Naive thymus-derived CD8-positive, alpha-beta T cell (primary cell): ENCODE results near the gene IYD. TPM values are rescaled to one million over a fixed set of nuclear protein-coding genes. Genes with fewer than 3 reads are reported as not detected.

Experiments used
- ATAC-seq, 2 donors: fragments of 150-1000 bp; cut with Tn5 transposase in 1 of 2; sonication (Bioruptor Pico), chemical (Tn5 transposase) in 1 of 2; 1 replicate in 1 of 2; 2 replicates in 1 of 2; pipeline ENCODE4 v1.10.0; 2021; ENCODE audit warnings: mild to moderate bottlenecking in 2 of 2, moderate library complexity in 2 of 2
- POLR2A ChIA-PET: fragments of 350-600 bp; sonication (Branson Sonifier 250); formaldehyde crosslinking; loops from one replicate; lab custom pipeline; 2021; ENCODE audit warnings: antibody characterized with exemption; lab: Charles Lee
- DNase-seq, 10 donors: peaks; one replicate each; pipeline versions ENCODE4 v3.0.0 to v3.0.0-alpha.2; 2020 to 2022
- H3K27ac Mint-ChIP-seq, 10 donors: one replicate each; pipeline ENCODE4 v1.8.0; 2020 to 2022; ENCODE audit warnings: mild to moderate bottlenecking in 10 of 10, mixed read lengths in 10 of 10, moderate library complexity in 4 of 10, inconsistent platforms in 1 of 10
- H3K27me3 Mint-ChIP-seq, 5 donors: one replicate each; pipeline ENCODE4 v1.8.0; 2021 to 2022; ENCODE audit warnings: mixed read lengths in 5 of 5
- H3K36me3 Mint-ChIP-seq, 3 donors: one replicate each; pipeline ENCODE4 v1.8.0; 2020 to 2022; ENCODE audit warnings: mixed read lengths in 3 of 3, mild to moderate bottlenecking in 2 of 3, inconsistent platforms in 1 of 3
- H3K4me1 Mint-ChIP-seq, 4 donors: one replicate each; pipeline ENCODE4 v1.8.0; 2021 to 2022; ENCODE audit warnings: mixed read lengths in 4 of 4
- H3K4me3 Mint-ChIP-seq, 10 donors: one replicate each; pipeline ENCODE4 v1.8.0; 2020 to 2022; ENCODE audit warnings: mild to moderate bottlenecking in 10 of 10, mixed read lengths in 10 of 10, moderate library complexity in 6 of 10, inconsistent platforms in 1 of 10
- H3K9me3 Mint-ChIP-seq, 9 donors: one replicate each; pipeline ENCODE4 v1.8.0; 2020 to 2022; ENCODE audit warnings: mixed read lengths in 9 of 9, mild to moderate bottlenecking in 3 of 9, inconsistent platforms in 1 of 9, moderate library complexity in 1 of 9
- polyA plus RNA-seq, 3 donors: library from polyadenylated mRNA; unstranded; fragments of 300-500 nt; fragmentation: Illumina TruSeq; gene quantifications; one replicate each; pipeline ENCODE4 v1.2.3, GENCODE V29; 2021
- total RNA-seq, 8 experiments: library from RNA in 2 of 8; stranded (reverse) in 2 of 8; gene quantifications; one replicate each; pipeline ENCODE4 v1.2.3 and lab custom pipeline; 2021 to 2026

Gene IYD
- total and polyA plus RNA-seq, 5 experiments from 2014 or later: not detected

- Mint-ChIP-seq H3K9me3 (no peaks in the 10 kb centered on the region), H3K4me1 (no peaks in the 10 kb centered on the region), H3K36me3 (no peaks in the 10 kb centered on the region), H3K27ac (no peak overlapping the region), H3K4me3 (no peak overlapping the region), H3K27me3 (peaks cover 1 to 15% (median 5%) of the 10 kb centered on the region in 5 donors)
- ATAC-seq (no peak), DNase-seq (no peak)
- POLR2A ChIA-PET: no interaction called here
Observed at GRCh38 chr6:150452428-150453243, 83.8 kb downstream of the IYD start.

- Mint-ChIP-seq H3K27ac (no peak overlapping the region), H3K4me3 (no peak overlapping the region), H3K27me3 (peaks cover 1 to 15% (median 4%) of the 10 kb centered on the region in 5 donors), H3K4me1 (no peaks in the 10 kb centered on the region), H3K9me3 (no peaks in the 10 kb centered on the region), H3K36me3 (no peaks in the 10 kb centered on the region)
- POLR2A ChIA-PET: no interaction called here
- no peak for ATAC-seq
- no peak for DNase-seq
Observed at GRCh38 chr6:150453357-150453756, 84.5 kb downstream of the IYD start.

Other genes starting within 250 kb of the IYD start
- not detected for gene PPP1R14C, start 226.0 kb upstream of the IYD start, total RNA-seq
- under 1 TPM in 1 of 3 donors, not detected in 2; 0.24 TPM for gene PPP1R14C, start 226.0 kb upstream of the IYD start, polyA plus RNA-seq
- gene PLEKHG1, start 230.9 kb downstream of the IYD start, total RNA-seq: 1 to 10 TPM; 4.5 to 5.3 TPM
- gene PLEKHG1, start 230.9 kb downstream of the IYD start, polyA plus RNA-seq: 1 to 10 TPM in 1 of 3 donors, under 1 TPM in 1, not detected in 1; 0.11 to 1.0 TPM